ENCODE results near the gene SLC22A3.
A peak's percentile ranks its signal among the peaks of the same experiment; 100 is the strongest.

Gene SLC22A3

GRCh38 chr6:160329188-160329587, 19.0 kb upstream of the SLC22A3 start:
- no peak overlapping the region for H3K4me3 Mint-ChIP-seq
- H3K27ac Mint-ChIP-seq, result no peak overlapping the region
- H3K4me1 Mint-ChIP-seq, result no peaks in the 10 kb centered on the region
- ATAC-seq (no peak), DNase-seq (no peak)
- peaks cover 47% of the 10 kb centered on the region for H3K27me3 Mint-ChIP-seq
- no peaks in the 10 kb centered on the region for H3K9me3 Mint-ChIP-seq

- no peaks in the 10 kb centered on the region for H3K4me1 Mint-ChIP-seq
- no peak overlapping the region for H3K4me3 Mint-ChIP-seq
- H3K27me3 Mint-ChIP-seq, result peaks cover 44% of the 10 kb centered on the region
- no peak overlapping the region for H3K27ac Mint-ChIP-seq
- ATAC-seq (no peak), DNase-seq (no peak)
- H3K9me3 Mint-ChIP-seq, result no peaks in the 10 kb centered on the region
Observed at GRCh38 chr6:160330619-160331018, 17.6 kb upstream of the SLC22A3 start.

DNA sequence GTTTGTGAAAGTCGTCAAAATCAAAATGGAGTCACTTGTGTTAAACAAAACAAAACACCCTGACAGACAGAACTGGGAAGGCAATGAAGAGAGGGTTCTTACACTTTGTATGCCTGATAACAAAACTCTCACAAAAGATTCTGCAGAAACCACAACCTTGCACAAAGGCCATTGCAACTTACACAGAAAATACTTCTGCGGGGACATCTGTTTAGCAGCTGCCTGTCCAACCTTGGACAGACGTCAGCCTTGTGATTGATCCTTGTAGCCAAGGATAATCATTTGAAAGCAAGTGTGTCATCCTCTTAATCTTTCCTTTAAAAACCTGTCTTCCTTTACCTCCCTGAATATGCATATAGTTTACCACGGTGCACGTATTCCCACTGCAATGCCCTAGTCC, 17.0 kb upstream of the SLC22A3 start:
- ATAC-seq (no peak), DNase-seq (no peak)
- no peaks in the 10 kb centered on the region for H3K4me1 Mint-ChIP-seq
- H3K4me3 Mint-ChIP-seq, result no peak overlapping the region
- H3K27ac Mint-ChIP-seq, result no peak overlapping the region
- peaks cover 44% of the 10 kb centered on the region for H3K27me3 Mint-ChIP-seq
- H3K9me3 Mint-ChIP-seq, result no peaks in the 10 kb centered on the region

GRCh38 chr6:160331753-160332152, 16.4 kb upstream of the SLC22A3 start:
- peaks cover 46% of the 10 kb centered on the region for H3K27me3 Mint-ChIP-seq
- H3K4me3 Mint-ChIP-seq, result no peak overlapping the region
- ATAC-seq (no peak), DNase-seq (no peak)
- no peaks in the 10 kb centered on the region for H3K9me3 Mint-ChIP-seq
- H3K4me1 Mint-ChIP-seq, result no peaks in the 10 kb centered on the region
- H3K27ac Mint-ChIP-seq, result no peak overlapping the region

DNA sequence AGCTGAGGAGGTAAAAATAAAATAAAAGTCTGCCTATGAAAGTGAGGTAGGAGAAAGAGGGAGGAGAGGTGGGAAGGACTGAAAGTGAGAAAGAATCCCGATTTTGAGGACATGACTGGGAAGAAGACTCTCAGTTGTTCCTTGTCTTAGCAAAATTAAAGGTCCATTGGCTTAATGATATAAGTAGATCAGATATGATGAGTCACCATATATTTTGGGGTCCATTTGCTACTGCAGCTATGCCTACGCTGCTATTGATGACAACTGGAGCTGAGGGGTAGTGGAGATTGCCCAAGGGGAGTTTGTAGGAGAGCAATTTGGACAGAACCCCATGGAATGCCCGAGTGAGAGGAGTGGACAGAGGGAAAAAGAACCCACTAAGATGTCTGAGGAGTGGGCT, 15.1 kb upstream of the SLC22A3 start:
- Mint-ChIP-seq H3K4me1 (no peaks in the 10 kb centered on the region), H3K9me3 (no peaks in the 10 kb centered on the region)

DNA sequence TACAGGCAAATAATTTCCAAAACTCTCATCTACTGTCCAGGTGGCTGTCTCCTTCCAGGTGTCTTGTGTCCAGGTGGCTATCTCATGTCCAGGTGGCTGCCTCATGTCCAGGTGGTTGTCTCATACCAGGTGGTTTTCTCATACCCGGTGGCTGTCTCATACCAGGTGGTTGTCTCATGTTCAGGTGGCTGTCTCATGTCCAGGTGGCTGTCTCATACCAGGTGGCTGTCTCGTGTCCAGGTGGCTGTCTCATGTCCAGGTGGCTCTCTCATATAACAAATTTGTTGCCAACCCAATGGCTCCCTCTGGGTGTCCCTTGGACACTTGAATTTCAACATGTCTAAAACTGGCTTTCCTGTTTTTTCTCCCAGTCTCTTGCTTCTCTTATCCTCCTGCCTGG, 14.3 kb upstream of the SLC22A3 start:
- DNase-seq (no peak), ATAC-seq (no peak)
- Mint-ChIP-seq H3K4me3 (no peak overlapping the region), H3K27ac (peak overlapping the region in 1 of 2 donors; percentile 10), H3K27me3 (peaks cover 47% of the 10 kb centered on the region), H3K4me1 (no peaks in the 10 kb centered on the region), H3K9me3 (no peaks in the 10 kb centered on the region)

More for the DNA sequence above, 15.1 kb upstream of the SLC22A3 start:
- Mint-ChIP-seq H3K4me3 (no peak overlapping the region), H3K27me3 (peaks cover 55% of the 10 kb centered on the region), H3K27ac (no peak overlapping the region)
- DNase-seq (no peak), ATAC-seq (no peak)

DNA sequence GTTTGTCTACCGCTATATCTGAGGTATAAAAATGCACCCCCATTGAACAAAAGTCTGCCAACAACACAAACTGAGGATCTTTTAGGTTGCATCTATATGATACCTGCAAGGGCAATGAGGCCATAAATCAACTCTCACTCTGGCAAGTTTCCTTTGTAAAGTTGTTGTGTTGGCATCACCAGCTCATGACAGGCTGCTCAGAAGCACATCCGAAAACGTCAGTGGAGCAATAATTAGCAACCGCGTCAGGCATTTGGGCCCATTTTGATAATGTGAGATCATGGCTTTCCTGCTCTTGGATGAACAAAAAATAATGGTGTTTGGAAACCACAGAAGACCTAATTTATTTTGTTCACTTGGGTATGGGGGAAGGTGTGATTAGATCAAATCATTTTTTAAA, 12.0 kb upstream of the SLC22A3 start:
- no peaks in the 10 kb centered on the region for H3K4me1 Mint-ChIP-seq
- no peaks in the 10 kb centered on the region for H3K9me3 Mint-ChIP-seq
- no peak for ATAC-seq
- no peak overlapping the region for H3K4me3 Mint-ChIP-seq
- no peak overlapping the region for H3K27ac Mint-ChIP-seq
- peaks cover 45% of the 10 kb centered on the region for H3K27me3 Mint-ChIP-seq
- no peak for DNase-seq

- peaks cover 38% of the 10 kb centered on the region for H3K27me3 Mint-ChIP-seq
- H3K4me1 Mint-ChIP-seq, result no peaks in the 10 kb centered on the region
- no peak for DNase-seq
- no peak overlapping the region for H3K4me3 Mint-ChIP-seq
- no peak overlapping the region for H3K27ac Mint-ChIP-seq
- no peak for ATAC-seq
- no peaks in the 10 kb centered on the region for H3K9me3 Mint-ChIP-seq
Observed at GRCh38 chr6:160337301-160337700, 10.9 kb upstream of the SLC22A3 start.

DNA sequence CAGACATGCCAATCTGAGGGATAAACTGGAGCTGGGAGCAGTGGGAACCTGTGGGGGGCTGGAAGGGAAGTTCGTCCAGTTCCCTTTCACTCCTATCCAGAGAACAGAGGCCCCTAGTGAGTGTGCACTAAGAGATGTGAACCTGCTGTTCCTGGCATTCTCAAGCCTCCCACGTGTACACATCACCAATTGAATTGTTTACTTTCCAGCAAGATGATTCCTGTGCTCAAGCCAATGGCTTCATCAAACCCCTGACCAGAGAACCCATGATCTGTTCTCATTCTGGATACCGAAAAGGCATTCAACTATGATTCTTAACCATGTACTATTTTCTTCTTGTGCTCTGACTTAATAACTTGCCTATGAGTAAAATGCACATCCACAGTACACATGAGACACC, 10.2 kb upstream of the SLC22A3 start:
- Mint-ChIP-seq H3K4me1 (no peaks in the 10 kb centered on the region), H3K4me3 (no peak overlapping the region), H3K27ac (no peak overlapping the region), H3K9me3 (no peaks in the 10 kb centered on the region), H3K27me3 (peaks cover 31% of the 10 kb centered on the region)
- ATAC-seq (no peak), DNase-seq (no peak)

- Mint-ChIP-seq H3K27me3 (peaks cover 47% of the 10 kb centered on the region), H3K9me3 (no peaks in the 10 kb centered on the region), H3K4me1 (no peaks in the 10 kb centered on the region), H3K27ac (no peak overlapping the region), H3K4me3 (no peak overlapping the region)
- no peak for ATAC-seq
- no peak for DNase-seq
Observed at GRCh38 chr6:160343144-160343543, 5.0 kb upstream of the SLC22A3 start.

DNA sequence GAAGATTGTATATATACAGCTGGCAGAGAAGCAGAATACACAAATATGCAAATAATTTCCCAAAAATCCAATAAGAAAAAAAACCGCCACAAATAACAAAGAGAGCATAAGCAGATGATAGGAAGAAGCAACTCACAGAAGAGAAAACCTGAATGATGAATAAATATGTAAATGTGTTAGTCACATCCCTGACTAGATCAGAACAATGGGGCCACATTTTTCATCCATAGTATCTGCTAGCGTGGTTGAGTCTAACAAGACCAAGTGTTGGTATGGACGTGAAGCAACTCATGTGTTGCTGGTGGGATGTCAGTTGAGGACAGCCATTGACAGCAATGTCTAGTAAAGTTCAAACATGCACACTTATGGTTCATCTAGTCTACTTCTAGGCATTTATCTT, 3.9 kb upstream of the SLC22A3 start:
- DNase-seq (no peak), ATAC-seq (no peak)
- Mint-ChIP-seq H3K4me1 (peaks cover 8% of the 10 kb centered on the region), H3K4me3 (no peak overlapping the region), H3K9me3 (no peaks in the 10 kb centered on the region), H3K27ac (no peak overlapping the region), H3K27me3 (peaks cover 56% of the 10 kb centered on the region)

GRCh38 chr6:160347259-160348222, 637 bp upstream of the SLC22A3 start:
- Mint-ChIP-seq H3K9me3 (no peaks in the 10 kb centered on the region), H3K4me3 (no peak overlapping the region), H3K4me1 (peaks cover 9% of the 10 kb centered on the region), H3K27ac (no peak overlapping the region), H3K27me3 (peaks cover 78% of the 10 kb centered on the region)
- DNase-seq, result no peak
- ATAC-seq, result peak; percentile 59

GRCh38 chr6:160349020-160349441, 853 bp downstream of the SLC22A3 start:
- ATAC-seq (no peak), DNase-seq (no peak)
- Mint-ChIP-seq H3K27me3 (peaks cover 79% of the 10 kb centered on the region), H3K4me3 (peak overlapping the region; percentile 10 to 61), H3K27ac (no peak overlapping the region), H3K9me3 (no peaks in the 10 kb centered on the region), H3K4me1 (peaks cover 9% of the 10 kb centered on the region)

DNA sequence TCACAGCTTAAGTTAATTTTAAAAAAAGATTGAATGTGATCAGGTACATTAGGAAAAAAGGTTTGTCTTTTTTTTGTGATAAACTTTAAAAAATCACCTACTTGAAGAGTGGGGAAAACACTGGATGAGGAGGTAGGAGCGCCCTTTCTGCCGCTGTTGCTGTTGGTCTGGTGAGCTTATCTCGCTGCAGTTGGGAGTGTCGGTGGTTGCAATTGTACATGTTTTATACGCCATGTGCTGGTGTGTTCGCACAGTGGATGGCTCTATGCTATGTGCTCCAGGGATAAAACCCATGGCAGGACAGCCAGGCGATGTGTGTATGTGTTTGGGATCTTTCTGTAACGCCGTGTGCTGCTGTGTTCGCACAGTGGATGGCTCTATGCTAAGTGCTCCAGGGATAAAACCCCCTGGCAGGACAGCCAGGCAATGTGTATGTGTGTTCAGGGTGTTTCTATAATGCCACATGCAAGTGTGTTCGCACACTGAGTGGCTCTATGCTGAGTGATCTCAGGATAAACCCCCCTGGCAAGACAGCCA, 1.7 kb downstream of the SLC22A3 start:
- H3K27me3 Mint-ChIP-seq, result peaks cover 72% of the 10 kb centered on the region
- ATAC-seq, result no peak
- H3K4me3 Mint-ChIP-seq, result no peak overlapping the region
- no peak overlapping the region for H3K27ac Mint-ChIP-seq
- peaks cover 9% of the 10 kb centered on the region for H3K4me1 Mint-ChIP-seq
- H3K9me3 Mint-ChIP-seq, result no peaks in the 10 kb centered on the region
- DNase-seq, result no peak

DNA sequence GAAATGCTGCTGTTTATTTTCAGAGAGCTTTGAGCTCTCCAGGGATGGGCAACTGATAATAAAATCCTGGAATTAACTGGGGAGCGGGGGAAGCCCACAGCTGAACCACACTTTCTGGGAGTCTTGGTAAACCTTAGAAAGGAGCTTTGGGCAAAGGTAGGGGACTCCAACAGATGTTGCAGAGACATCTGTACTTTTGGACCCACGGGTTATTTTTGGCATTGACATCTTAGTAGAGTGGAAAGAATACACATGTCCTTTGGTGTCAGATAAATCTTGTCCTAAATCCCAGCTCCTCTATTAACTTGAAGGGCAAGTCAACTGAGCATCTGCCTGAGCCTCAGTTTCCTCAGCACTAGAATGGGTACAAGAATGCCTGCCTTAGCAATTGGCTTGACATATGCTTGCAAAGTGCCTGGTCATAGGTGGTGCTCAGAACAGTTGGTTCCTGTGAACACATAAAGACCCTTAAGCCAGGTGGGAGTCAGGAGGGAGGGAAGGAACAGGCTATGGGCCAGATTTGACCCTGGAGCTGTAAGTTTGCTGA, 5.8 kb downstream of the SLC22A3 start:
- DNase-seq (no peak), ATAC-seq (no peak)
- Mint-ChIP-seq H3K4me1 (peaks cover 4% of the 10 kb centered on the region), H3K9me3 (no peaks in the 10 kb centered on the region), H3K27me3 (peaks cover 77% of the 10 kb centered on the region), H3K27ac (no peak overlapping the region), H3K4me3 (no peak overlapping the region)

GRCh38 chr6:160355001-160355400, 6.8 kb downstream of the SLC22A3 start:
- H3K27me3 Mint-ChIP-seq, result peaks cover 68% of the 10 kb centered on the region
- H3K9me3 Mint-ChIP-seq, result no peaks in the 10 kb centered on the region
- ATAC-seq, result peak; percentile 69
- DNase-seq, result no peak
- no peak overlapping the region for H3K27ac Mint-ChIP-seq
- H3K4me1 Mint-ChIP-seq, result no peaks in the 10 kb centered on the region
- no peak overlapping the region for H3K4me3 Mint-ChIP-seq

Data from stimulated activated naive CD8-positive, alpha-beta T cell treated with anti-CD3 and anti-CD28 coated beads, Interleukin-15, amount 100 ng/mL, for 72 hours (primary cell).